AG04450 (cell line): ENCODE data around the gene EPB41L5. TPM values are rescaled to one million over a fixed set of nuclear protein-coding genes. Genes with fewer than 3 reads are reported as not detected.

Source experiments
- CTCF ChIA-PET: fragments of 300-600, 350-600 bp; formaldehyde crosslinking; extraction: SDS; loops from one replicate; lab custom pipeline; 2022; ENCODE audit warnings: antibody characterized with exemption, inconsistent platforms; lab: Charles Lee
- POLR2A ChIA-PET: fragments of 350-600 bp; formaldehyde crosslinking; extraction: SDS; loops from one replicate; lab custom pipeline; 2021; ENCODE audit warnings: antibody characterized with exemption, inconsistent platforms; lab: Yijun Ruan, JAX
- DNase-seq: peaks from one replicate; pipeline ENCODE4 v3.0.0-alpha.2; 2011; ENCODE audit warnings: low read depth, low spot score
- H3K27ac ChIP-seq: one replicate; pipeline ENCODE4 v1.5.1; 2012; ENCODE audit warnings: low read depth, low read length, control low read depth
- H3K27me3 ChIP-seq: one replicate; pipeline ENCODE4 v1.6.0; 2012; ENCODE audit warnings: low read length; ENCODE audit not compliant: control insufficient read depth, insufficient read depth
- H3K4me3 ChIP-seq: 2 replicates; pipeline ENCODE4 v1.5.1; 2011; ENCODE audit warnings: mild to moderate bottlenecking, low read depth, low read length, control low read depth
- H3K9me3 ChIP-seq: 2 replicates; pipeline ENCODE4 v1.5.1; 2012; ENCODE audit warnings: low read length; ENCODE audit not compliant: control insufficient read depth, insufficient read depth
- CTCF ChIP-seq: IDR thresholded peaks from 2 replicates; pipeline ENCODE4 v1.5.1; 2011; ENCODE audit warnings: low read depth, low read length, control low read depth, inconsistent platforms
- polyA plus RNA-seq: library from polyadenylated mRNA; depleted of rRNA; stranded (reverse); fragments of >200 nt; gene quantifications from 2 replicates; pipeline ENCODE4 v1.2.3, GENCODE V29; 2011

The EPB41L5 gene
- polyA plus RNA-seq, 1 experiment = 17.1 TPM

GRCh38 chr2:120224256-120224655 lies 211.4 kb downstream of the EPB41L5 start:
- H3K27ac ChIP-seq = no peak overlapping the region
- DNase-seq = no peak
- ChIA-PET CTCF (interaction anchor here (1.5 kb wide), 1 partner anchor 89 kb away, joined by 6 read pairs; no protein-coding TSS in a partner anchor), POLR2A (no interaction called here)
- H3K4me3 ChIP-seq = no peak overlapping the region
- no peaks in the 10 kb centered on the region for H3K27me3 ChIP-seq
- peaks cover 8% of the 10 kb centered on the region for H3K9me3 ChIP-seq
- no peak for TF ChIP-seq CTCF

GRCh38 chr2:120224735-120225548 lies 212.1 kb downstream of the EPB41L5 start:
- Histone ChIP-seq H3K4me3 (no peak overlapping the region), H3K27me3 (no peaks in the 10 kb centered on the region), H3K9me3 (peaks cover 8% of the 10 kb centered on the region), H3K27ac (no peak overlapping the region)
- ChIA-PET CTCF (no interaction called here), POLR2A (no interaction called here)
- TF ChIP-seq CTCF = no peak
- no peak for DNase-seq

GRCh38 chr2:120225549-120226065 lies 212.7 kb downstream of the EPB41L5 start:
- no peak overlapping the region for H3K27ac ChIP-seq
- H3K9me3 ChIP-seq = peaks cover 8% of the 10 kb centered on the region
- TF ChIP-seq CTCF = no peak
- H3K4me3 ChIP-seq = no peak overlapping the region
- ChIA-PET POLR2A (no interaction called here), CTCF (no interaction called here)
- no peak for DNase-seq
- H3K27me3 ChIP-seq = no peaks in the 10 kb centered on the region

- H3K9me3 ChIP-seq = peaks cover 8% of the 10 kb centered on the region
- H3K27ac ChIP-seq = no peak overlapping the region
- no peak for TF ChIP-seq CTCF
- no peaks in the 10 kb centered on the region for H3K27me3 ChIP-seq
- no peak for DNase-seq
- ChIA-PET CTCF (no interaction called here), POLR2A (no interaction called here)
- H3K4me3 ChIP-seq = no peak overlapping the region
Measured at GRCh38 chr2:120226316-120226715, 213.4 kb downstream of the EPB41L5 start.

- POLR2A ChIA-PET = no interaction called here
- Histone ChIP-seq H3K4me3 (no peak overlapping the region), H3K27ac (no peak overlapping the region), H3K9me3 (peaks cover 5% of the 10 kb centered on the region), H3K27me3 (no peaks in the 10 kb centered on the region)
- TF ChIP-seq CTCF = no peak
- CTCF ChIA-PET = no interaction called here
- DNase-seq = no peak
Measured at GRCh38 chr2:120227111-120227991, 214.5 kb downstream of the EPB41L5 start.
